Activated CD8-positive, alpha-beta memory T cell treated with anti-CD3 and anti-CD28 coated beads, Interleukin-2, amount 50 U/mL, for 24 hours (primary cell): ENCODE measurements around the gene TRMT6.

ENCODE experiments used
- DNase-seq: peaks from one replicate; pipeline ENCODE4 v3.0.0-alpha.2; 2020; ENCODE audit errors: extremely low read depth

TRMT6 gene

DNA sequence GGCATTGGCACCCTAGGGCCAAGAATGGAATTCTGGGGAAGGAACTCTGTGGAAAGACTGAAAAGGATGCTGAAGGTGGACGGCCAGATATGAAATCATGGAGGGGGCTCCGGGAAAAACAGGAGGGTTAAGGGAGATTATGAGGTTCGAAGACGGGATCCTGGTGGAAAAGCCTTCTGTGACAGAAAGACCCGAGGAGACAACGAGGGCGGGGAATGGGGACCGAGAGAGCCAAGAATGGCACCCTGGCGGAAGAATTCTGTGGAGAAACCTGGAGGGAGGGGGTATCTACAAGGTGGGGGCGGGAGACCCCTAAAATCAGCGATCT is 426 bp downstream of the TRMT6 start:
- DNase-seq = no peak

DNA sequence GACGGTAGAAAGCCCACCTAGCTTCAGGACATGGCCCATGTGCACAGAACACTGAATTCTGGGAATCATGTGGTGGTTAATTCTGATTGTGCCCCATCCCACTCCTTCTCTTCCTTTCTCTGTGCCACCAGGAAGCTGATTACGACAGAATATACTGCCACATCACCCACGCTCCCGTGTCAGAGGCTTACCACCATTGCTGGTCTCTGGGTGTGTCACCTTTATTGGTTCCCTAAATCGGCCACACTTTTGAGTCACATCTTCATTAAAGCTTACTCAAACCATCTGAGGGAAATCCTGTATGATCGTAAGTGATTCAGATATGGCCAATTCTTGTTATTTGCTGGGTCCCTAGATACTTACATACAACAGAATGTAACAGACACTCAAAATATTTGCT is 3.1 kb downstream of the TRMT6 start:
- no peak for DNase-seq

DNA sequence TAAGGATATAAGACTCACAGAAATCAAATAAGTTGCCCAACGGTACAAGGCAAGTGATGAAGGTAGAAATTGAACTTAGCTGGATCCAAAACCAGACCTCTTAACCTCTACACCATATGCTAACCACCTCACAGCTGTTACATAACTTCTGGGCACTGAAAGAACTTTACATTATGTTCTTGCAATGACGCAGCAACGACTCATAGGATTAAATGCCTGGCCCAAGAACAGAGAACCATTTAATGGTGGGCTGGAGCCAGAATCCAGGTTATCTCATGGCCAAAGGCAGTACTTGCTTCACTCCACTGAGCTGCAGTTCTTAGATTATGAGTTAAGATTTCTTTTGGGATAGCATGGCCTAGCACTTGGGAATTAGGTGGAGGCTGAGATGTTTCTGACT is 4.4 kb downstream of the TRMT6 start:
- DNase-seq = no peak

DNA sequence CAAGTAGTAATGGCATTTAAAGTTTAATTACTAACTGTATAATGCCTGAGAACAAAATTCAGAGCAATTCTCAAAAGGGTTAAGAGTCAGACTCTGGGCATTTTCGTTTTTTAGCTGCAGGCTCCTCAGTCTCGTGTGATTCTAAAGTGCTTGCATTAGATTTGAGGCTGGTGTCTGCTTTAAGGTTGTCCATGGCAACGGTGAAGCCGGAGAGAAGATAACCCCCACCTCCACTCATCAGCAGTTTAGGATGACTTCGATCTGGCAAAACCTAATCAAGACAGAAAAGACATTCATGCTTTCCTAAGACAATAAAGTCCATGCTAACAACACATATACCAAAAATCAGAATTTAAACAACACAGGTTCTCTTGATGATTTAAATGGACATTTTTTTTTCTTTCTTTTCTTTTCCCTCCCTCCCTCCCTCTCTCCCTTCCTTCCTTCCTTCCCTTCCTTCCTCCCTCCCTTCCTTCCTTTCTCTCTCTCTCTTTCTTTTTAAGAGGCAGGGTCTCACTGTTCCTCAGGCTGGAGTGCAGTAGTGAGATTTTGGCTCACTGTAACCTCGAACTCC is 11.8 kb downstream of the TRMT6 start:
- DNase-seq = no peak

DNA sequence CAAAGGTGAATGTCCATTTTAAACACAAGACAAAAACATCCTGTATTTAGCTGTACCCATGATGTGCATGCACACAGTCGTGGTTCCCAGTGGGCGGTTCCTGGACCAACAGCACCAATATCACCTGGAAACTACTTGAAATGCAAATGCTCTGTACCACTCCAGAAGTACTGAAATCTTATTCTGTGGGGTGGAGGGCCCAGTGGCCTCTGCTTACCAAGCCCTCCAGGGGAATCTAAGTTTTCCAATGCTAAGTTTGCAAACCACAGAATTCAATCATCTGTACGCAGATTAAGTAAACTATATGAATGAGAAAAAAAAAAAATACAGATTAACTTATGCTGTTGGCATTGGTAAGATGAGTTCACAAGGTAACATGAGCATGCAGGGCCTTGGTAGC is 14.1 kb downstream of the TRMT6 start:
- no peak for DNase-seq

DNA sequence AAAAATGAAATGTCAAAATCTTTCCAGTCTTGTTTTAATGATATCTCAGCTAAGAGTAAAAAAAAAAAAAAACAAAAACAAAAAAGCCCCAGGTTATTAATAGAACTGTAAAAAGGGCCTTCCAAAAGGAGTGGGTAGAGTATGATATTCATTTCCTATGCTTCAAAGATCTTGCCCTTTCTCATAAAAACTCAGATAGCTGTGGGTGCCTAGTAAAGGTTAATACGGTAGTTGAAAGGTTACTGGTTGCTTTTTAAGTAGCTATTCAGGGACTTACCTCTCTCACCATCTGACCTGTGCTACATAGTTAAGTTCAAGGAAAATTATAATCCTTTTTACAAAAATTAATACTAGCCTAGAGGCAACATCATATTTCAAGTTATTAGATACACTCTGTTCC is 14.9 kb downstream of the TRMT6 start:
- DNase-seq = no peak

DNA sequence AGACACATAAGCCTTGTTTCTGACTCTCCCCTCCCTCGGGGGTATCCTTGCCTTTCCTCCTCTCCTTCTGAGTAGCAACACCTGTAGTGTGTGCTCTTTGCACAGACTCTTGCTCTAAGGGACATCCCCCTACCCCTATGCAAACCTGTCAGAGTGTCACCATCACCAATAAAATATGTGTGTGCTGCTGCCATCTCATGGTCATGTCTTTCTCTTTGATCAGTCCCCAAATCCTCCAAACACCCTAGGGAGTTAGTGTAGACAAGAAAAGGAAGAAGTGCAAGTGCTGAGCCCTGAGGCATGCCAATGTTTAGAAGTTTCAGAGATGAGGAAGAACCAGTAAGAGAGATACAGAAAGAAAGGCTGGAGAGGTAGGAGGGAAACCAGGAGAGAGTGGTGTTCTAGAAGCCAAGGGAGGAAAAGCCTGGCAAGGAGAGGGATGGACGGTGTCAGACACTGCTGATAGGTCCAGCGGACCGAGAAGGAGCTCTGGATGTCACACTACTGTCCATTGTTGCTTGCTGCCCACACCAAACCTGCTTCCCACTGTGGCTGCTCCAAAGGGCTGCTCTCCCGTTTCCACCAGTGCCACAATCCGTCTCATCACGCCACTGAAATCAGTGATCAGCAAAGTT is 16.4 kb downstream of the TRMT6 start:
- no peak for DNase-seq

DNA sequence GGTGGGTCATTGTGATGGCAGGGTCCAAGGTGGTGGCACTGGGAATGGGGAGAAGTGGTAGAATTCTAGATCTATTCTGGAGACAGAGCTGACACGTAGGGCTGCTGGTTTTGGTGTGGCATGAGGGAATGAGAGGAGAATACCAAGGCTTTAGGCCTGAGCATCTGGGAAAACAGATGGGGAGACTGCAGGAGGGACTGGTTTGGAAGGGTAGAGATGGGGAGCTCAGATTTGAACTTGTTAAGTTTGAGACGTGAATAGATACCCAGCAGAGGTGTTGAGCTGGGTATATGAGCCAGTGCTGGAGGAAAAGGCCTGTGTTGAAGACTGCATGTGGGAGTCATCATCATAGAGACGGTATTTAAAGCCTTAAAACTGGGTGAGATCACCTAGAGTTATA is 17.5 kb downstream of the TRMT6 start:
- no peak for DNase-seq

DNA sequence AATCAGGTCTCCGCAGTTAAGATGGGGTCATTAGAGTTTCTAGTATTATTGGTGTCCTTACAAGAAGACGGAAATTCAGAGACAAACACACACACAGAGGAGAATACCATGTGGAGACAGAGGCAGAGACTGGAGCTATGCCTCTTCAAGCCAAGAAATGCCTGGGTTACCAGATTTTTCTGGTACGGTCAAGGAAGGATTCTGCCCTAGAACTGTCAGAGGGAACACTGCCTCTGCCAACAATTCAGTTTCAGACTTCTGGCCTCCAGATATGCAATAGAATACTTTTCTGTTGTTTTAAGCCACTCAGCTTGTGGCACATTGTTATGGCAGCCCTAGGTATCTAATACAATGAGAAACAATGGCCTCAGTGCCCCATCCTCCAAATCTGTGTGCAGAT is 18.9 kb downstream of the TRMT6 start:
- no peak for DNase-seq

DNA sequence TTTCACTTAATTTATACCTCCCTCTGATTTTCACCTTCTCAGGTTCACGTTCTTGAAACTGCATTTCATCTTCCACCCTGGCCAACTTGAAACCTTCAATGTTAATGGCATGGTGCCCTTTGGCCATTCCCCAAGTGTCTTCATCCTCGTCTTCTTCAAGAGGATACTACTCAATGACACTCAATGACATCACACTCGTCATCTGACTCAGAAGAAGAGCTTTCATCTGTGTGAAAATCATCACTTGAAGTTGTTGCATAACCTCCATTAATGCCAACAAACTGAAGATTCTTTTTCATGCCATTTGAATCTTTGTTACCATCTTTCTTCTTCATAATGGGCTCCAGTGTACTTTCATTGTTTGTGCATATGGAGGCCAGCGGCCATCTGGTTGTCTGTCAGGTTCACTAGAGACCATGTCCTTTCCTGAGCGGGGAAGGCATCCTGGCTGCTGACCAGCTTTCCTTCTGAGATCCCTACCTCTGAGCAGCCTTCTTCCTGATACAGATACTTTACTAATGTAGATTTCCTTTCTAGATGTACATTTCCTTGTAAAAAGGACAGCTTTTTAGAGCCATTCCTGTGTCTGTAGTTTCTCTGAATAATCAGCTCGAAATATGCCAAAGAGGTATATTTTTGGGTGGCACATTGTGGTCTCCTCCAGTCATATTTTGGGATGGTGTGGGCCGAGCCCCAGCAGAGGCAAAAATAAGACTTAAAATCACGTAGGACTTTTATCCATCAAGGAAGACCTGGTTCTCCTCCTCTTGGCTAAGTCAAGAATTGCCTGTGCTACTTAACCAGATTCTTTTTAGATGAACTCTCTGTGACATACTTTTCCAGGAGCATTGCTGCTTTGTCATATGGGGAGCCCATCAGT is 21.3 kb downstream of the TRMT6 start:
- DNase-seq = no peak

DNA sequence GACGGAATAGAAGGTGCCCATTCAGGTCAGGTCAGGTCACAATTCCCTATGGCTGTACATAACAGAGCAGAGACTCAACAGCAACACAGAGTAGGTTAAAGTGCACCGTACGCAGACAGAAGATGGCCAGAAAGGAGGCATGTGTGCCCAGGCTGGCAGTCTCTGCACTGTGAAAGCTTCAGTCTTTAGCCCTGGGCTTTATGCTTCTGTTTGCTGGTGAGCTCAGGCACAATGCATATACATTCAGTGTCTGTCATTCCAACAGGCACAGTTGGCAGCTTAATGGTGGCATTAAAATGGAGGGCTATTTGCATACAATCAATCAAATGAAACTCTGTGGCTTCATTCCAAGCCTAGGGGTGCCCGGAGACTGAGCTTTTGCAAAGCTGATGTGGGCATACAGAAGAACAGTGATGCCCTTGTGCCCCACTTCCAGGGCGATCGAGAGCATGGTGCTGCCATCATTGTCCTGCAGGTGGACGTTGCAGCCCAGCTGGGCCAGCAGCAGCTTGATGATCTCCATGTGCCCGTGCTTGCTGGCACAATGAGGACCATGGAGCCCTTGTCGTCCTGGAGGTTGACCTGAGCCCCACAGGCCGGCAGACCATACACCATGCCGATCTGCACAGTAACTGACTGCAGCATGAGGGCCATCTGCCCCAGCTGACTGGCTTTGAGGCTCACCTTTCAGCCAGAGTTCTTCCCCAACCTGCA is 22.4 kb downstream of the TRMT6 start:
- DNase-seq = no peak

DNA sequence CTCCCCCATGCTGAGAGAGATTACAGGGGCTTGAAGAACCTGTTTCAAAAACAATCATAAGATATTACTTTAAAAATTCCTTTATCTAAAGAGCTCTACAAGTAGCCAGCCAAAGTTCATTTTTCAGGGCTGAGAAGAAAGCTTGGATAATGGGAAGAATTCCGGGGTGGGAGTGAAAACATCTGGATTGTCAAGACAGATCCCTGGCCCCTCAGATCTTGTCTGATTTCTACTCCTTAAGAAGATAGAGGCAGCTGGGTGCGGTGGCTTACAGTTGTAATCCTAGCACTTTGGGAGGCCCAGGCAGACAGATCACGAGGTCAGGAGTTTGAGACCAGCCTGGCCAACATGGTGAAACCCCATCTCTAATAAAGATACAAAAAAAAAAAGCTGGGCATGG is 24.8 kb downstream of the TRMT6 start:
- DNase-seq = no peak

DNA sequence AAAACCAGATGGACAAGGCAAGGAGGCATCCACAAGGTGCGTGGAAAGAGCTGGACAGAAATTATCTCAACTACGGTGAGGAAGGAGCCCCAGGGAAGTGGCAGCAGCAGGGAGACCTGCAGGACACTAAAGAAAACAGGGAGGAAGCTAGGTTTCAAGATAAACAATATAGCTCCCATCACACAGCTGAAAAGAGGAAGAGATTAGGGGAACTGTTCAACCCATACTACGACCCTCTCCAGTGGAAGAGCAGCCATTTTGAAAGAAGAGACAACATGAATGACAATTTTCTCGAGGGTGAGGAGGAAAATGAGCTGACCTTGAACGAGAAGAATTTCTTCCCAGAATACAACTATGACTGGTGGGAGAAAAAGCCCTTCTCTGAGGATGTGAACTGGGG is 26.8 kb downstream of the TRMT6 start:
- no peak for DNase-seq

DNA sequence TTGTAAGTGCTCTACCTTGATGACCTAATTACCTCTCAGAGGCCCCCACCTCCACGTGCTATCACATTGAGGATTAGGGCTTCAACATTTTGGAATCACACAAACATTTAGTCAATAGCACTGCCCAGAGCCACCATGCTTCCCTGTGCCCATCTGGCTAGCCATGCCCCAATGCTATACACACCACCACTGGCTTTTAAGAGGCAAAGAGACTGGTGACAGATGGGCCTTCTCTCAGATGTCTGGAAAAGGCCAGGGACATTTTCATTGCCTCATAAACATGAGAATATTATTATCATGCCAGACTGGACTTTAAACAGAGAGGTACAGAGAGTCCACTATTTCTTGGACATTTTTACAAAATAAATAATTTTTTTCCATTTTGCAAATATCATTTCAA is 29.8 kb downstream of the TRMT6 start:
- DNase-seq = no peak

DNA sequence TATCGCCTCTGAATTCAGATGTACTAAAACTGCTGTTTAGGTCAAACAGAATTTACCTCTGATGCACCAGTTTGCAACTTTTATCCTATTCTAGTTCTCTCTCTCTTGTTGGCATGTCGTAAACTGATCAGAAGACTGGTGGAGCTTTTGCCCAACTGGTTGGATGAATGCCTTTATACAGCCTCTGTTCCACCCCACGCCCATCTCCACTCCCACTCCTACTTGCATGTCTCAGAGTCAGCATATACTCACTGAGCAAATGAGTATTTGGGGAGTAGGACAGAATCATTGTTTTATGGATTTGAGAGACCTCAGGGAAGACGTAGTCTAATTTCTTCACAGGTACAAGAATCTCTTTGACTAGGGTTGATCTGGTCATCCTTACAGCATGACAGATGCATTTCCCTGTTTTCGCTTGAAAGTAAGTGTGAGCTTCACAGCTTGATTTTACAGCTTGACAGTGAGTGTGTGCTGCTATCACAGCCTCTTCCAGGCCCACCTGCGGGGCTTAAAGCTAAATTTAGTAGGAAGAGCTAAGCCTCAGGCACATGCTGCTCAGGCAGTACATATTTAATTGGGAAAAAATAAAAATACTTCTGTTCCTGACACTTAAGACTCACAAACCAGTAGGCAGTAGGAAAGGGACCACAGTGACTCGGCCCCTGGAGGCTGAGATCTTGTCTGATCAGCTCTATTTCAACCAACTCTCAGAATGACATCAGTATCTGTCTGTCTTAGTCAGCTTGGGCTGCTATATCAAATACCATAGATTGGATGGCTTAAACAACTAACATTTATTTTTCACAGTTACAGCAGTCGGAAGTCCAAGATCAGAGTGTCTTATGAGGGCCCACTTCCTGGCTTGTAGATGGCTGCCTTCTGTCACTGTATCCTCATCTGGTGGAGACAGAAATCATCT is 30.4 kb downstream of the TRMT6 start:
- no peak for DNase-seq

DNA sequence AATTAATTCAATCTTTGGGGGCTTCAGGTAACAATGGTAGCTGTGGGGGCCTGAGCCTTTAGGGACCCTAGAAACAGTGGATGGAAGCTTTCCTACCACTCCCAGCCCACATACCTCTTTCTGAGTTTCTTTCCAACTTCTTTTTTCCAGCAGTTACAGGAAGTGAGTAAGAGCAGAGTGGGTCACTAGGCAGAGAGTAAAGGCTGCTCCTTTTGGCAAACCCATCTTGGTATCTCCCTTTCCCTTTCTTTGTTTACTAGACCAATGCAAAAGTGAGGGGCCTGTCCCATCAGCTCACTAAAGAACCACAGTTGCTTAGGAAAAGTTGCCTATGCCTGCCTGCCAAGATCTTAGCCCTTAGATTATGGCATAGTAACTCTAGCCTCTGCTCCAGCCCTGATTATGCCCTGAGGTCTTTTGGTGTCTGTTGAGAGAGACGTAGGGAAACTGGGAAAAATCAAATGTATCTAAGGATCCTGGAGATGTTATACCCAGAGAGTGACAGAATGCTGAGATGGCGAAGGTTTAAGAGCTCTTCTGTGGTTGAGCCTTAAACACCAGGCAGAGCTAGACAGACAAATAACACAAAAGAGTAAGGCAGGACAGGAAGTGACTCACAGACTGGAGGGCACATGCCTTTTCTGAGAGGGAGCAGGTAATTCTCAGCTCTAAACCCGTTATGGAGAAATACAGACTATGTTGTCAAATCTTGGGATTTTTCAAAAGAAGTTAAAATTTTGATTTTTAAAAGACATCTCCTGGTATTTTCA is 31.3 kb downstream of the TRMT6 start:
- DNase-seq = no peak

DNA sequence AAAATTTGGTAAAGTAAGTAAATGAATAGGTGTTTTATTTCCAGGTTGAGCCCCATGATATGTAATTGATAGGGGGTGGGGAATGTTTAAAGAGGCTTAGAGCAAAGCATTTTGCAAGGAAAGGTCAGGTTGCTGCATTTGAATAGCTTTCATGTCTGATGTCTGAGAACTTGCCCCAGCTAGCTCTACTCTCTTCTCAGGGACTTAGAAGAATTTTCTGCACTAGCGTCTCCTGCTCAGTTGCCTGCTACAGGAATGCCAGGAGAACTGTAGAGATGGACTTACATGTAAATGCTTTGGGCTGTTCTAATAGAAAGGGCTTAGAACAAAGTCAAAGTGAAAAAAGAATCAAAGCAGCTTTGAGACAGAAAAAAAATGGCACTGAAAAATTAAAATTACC is 35.5 kb downstream of the TRMT6 start:
- no peak for DNase-seq

DNA sequence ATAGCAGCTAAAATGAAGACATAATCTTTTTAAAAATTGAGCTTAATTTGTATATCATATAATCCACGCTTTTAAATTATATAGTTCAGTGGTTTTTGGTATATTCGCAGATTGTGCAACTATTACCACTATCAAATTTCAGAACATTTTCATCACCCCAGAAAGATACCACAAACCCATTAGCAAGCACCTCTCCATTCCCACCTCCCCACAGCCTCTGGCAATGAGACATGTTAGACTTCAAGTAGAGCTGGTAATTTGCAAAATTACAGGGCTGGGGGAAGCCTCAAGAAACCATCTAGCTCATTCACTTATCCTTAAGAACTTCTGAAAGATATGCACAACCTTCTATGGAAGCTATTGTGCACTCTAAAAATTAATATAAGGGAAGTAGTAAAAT is 37.2 kb downstream of the TRMT6 start:
- no peak for DNase-seq

DNA sequence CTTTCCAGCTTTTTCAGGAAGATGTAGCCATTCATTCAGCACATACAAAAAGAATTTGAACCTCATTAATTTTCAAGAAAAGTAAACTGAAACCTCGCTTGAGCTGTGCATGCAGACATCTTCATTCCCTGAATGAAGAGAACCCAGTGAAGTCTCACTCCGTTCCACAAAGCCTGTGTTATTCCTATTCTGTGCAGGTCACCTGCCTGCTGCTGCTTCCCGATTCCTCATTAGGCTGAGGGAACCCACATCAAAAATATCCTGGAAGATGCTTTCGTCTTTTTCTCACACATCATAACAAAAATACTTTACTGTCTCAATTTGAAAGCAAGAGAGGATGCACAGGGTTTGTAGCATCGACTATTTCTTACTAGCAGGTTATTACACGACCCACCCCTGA is 40.1 kb downstream of the TRMT6 start:
- DNase-seq = no peak

DNA sequence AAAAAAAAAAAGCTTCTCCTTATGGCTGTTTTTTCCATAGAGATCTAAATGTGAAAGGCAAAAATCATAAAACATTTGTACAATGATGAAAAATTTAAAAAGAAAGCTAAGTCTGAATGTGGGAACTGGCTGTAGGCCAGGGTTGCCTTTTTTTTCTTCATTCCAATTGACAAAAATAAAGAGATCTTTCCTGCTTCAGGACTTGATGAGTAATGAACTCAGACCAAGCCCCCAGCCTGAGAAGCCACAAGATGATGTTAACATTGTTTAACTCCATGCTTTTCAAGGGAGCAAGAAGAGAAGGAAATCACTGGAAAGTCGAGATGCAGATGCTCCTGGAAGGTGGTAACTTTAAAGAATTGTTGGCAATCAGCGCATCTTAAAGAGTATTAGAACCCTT is 41.4 kb downstream of the TRMT6 start:
- no peak for DNase-seq

DNA sequence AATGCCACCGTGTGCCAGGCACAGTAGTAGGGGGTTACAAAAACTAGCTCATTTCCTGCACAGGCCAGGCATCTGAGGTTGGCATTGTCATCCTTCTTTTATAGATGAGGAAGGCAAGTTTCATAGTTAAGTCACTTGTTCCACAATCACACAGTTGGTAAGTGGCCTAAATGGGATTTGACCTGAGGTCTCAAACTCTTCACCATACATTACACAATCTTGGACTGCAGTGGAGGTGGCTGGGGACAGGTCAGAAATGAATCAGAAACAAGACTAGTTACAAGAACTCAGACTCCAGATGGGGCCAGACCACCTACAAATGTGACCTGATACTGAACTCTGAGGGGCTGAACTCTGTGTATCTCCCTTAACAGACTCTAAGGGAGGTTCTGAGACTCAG is 49.4 kb downstream of the TRMT6 start:
- DNase-seq = no peak
